GM12801 (cell line): ENCODE measurements around the gene FIBIN.

ENCODE experiments used
- CTCF ChIP-seq: IDR thresholded peaks from one replicate; pipeline ENCODE4 v1.5.1; 2011; ENCODE audit warnings: control low read depth; ENCODE audit not compliant: insufficient read length; ENCODE audit errors: extremely low read depth

FIBIN gene

GRCh38 chr11:27031754-27032153, 37.8 kb downstream of the FIBIN start:
- TF ChIP-seq CTCF = no peak

GRCh38 chr11:27039873-27040272, 46.0 kb downstream of the FIBIN start:
- no peak for TF ChIP-seq CTCF

GRCh38 chr11:27040302-27041115, 46.6 kb downstream of the FIBIN start, which contains the start of gene BBOX1:
Gene BBOX1 (plus strand): TSS chr11:27040815. CDS start chr11:27055431, 14,616 bp downstream.
- no peak for TF ChIP-seq CTCF

- no peak for TF ChIP-seq CTCF
Observed at GRCh38 chr11:27041141-27041899, 47.4 kb downstream of the FIBIN start.
